GM12873 (cell line): ENCODE results near the gene CD96.

Experiments used
- TF ChIP-seq, protein P1 (sequence below): IDR thresholded peaks from 2 replicates; pipeline ENCODE4 v1.5.1; 2012; ENCODE audit warnings: low read depth, mild to moderate bottlenecking, moderate library complexity, low read length, control low read depth; ENCODE audit not compliant: insufficient read depth; ENCODE audit errors: missing control alignments

Gene CD96

DNA sequence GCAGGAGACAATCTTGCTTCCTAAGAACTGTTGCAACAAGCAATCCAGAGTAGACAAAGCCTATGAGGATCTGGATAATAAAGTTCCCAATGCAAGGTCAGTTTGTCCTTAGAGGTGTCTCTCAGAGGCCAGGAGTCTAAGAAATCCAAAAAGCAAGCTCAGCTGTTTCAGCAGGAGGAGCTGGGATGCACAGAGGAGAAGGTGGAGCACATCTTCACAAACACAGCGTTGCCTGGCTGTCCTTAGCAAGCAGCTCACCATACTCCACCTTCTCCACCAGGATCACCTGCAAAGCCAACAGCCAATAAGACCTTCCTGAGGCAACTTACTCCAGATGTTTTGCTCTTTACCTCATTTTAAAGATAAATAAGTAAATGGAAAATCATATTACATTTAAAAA, 52.8 kb downstream of the CD96 start:
- TF ChIP-seq, protein P1, sequence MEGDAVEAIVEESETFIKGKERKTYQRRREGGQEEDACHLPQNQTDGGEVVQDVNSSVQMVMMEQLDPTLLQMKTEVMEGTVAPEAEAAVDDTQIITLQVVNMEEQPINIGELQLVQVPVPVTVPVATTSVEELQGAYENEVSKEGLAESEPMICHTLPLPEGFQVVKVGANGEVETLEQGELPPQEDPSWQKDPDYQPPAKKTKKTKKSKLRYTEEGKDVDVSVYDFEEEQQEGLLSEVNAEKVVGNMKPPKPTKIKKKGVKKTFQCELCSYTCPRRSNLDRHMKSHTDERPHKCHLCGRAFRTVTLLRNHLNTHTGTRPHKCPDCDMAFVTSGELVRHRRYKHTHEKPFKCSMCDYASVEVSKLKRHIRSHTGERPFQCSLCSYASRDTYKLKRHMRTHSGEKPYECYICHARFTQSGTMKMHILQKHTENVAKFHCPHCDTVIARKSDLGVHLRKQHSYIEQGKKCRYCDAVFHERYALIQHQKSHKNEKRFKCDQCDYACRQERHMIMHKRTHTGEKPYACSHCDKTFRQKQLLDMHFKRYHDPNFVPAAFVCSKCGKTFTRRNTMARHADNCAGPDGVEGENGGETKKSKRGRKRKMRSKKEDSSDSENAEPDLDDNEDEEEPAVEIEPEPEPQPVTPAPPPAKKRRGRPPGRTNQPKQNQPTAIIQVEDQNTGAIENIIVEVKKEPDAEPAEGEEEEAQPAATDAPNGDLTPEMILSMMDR, result no peak

- TF ChIP-seq, protein P1, result no peak
Measured at GRCh38 chr3:111595232-111595631, 53.2 kb downstream of the CD96 start, which contains the start of gene ZBED2. Gene ZBED2, minus strand, starts transcription at chr3:111595346. Its CDS starts 1,145 bp downstream, at chr3:111594201.

- TF ChIP-seq, protein P1, result no peak
Measured at GRCh38 chr3:111596328-111596727, 54.3 kb downstream of the CD96 start.

DNA sequence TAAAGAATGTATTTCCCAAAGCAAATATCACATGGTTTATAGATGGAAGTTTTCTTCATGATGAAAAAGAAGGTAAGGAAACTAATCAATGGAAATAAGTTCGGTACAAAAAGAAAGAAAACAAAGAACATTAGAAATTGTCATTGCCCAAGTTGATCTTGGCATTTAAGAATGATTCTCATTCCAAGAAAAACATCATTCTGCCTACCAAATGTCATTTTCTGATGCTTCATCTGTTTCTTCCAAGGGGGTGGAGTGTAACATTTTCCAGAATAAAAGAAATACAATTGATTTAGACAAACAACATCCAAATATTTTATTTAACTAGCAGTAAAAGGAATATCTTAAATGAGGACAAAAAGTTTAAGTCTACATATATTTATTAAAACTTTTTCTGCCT, 56.1 kb downstream of the CD96 start:
- TF ChIP-seq, protein P1, result no peak

GRCh38 chr3:111598552-111598951, 56.6 kb downstream of the CD96 start:
- TF ChIP-seq, protein P1, result no peak

DNA sequence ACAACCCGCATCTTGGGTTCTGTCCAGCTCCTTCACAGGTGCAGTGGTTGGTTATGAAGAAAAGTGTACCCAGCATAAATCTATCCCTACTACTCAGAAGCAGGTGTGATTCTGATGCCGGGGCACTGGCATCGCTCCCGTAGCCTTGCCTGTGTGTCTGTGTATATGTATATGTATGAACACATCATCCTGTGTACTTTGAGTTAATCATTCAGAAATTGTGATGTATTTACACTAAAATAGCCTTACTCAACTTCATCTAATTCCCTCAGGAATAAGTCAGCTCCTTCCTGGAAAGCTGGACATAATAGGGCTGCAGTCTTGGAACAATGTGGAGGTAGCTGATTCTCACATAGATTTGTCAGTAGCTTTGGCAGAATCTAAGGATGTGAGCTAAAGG, 59.8 kb downstream of the CD96 start:
- TF ChIP-seq, protein P1, result no peak

GRCh38 chr3:111603679-111604078, 61.7 kb downstream of the CD96 start:
- TF ChIP-seq, protein P1, result no peak
